GM21529 (cell line): ENCODE measurements around the gene CA5A.
"Not testable (repeated sequence)": the region's sequence is repeated elsewhere in the genome, so short reads cannot be mapped to it uniquely, and the experiment has no call there.

ENCODE experiments used
- ATAC-seq: cut with Tn5 transposase; IDR thresholded peaks from one replicate; pipeline ENCODE4 v1.9.1; 2021; ENCODE audit not compliant: unreplicated experiment

CA5A gene

DNA sequence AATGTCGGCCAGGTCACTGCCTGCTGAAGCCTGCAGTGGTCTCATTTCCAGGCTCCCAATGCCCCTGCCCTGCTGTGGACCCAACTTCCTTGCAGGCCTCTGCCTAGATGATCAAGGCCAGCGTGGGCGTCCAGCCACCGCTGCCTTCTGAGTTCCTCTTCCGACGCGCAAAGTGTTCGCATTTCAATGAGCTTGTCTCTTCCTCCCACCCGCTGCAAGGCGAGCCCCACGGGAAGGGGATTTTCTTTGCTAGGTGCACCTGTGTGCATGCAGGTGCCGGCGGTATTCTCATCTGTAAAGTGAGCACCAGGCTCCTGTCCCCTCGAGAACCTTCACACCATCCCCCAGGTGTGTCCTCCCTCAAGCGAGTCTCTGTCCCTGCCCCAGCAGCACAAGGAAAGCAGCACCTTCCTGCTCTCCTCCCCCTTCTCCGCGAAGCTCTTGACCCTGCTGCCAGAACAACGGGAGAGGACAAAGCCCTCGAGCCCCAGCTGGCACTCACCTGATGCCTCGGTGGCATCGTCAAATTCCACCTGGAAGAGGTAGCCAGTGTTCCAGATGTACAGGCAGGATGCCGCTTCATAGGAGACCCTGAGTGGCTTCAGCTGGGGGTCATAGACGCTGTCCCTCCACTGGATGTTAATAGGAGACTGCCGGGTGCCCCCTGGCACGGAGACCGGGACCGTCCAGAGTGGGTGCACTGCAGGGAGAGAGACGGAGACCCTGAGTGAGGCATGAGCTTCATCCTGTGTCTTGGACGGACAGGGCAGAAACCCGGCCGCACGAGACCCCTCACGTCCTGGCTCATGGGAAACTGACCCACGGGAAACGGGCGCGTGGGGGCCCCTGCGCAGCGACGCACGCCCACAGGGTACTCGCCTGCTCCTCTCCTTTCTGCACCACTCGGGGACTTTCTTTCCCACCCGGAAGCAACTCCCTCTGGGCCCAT lies 9.8 kb downstream of the CA5A start:
- ATAC-seq = no peak

DNA sequence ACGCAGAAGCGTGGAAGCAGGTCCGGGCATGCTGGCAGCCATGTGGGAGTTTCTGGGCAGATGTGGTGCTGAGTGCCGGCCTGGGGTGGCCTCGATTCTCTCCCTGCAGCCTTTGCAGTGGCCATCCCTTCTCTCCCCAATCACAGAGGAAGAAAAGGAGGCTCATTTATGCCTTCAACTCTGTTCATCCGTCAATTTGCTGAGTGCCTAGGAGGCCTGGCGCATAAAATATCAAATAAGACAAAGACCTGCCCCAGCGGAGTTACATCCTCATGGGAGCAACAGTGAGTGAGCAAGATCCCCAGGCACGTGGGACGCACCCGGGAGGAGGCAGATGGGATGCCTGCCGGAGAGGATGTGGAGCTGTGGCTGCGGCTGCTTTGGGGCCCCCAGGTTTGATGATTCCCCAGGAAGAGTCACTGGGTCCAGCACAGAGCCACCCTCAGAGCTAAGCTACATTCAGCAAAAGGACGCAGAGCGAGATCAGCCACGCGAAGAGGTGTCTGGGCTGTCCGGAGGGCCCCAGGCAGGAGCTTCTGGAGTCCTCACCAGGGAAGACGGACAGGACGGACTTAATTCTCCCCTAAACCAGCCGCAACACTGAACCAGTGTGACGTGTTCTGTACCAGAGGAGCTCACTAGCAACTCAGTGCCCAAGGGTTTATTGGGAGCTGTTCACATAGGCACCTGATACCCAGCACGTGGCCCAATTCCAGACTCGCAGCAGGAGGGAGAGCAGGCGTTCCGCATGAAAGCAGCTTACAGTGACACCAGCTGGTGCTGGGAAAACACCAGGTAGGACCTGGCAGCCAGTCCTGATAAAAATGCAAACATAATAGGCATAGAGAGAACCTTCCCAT lies 11.3 kb downstream of the CA5A start:
- ATAC-seq = peak; percentile 7

DNA sequence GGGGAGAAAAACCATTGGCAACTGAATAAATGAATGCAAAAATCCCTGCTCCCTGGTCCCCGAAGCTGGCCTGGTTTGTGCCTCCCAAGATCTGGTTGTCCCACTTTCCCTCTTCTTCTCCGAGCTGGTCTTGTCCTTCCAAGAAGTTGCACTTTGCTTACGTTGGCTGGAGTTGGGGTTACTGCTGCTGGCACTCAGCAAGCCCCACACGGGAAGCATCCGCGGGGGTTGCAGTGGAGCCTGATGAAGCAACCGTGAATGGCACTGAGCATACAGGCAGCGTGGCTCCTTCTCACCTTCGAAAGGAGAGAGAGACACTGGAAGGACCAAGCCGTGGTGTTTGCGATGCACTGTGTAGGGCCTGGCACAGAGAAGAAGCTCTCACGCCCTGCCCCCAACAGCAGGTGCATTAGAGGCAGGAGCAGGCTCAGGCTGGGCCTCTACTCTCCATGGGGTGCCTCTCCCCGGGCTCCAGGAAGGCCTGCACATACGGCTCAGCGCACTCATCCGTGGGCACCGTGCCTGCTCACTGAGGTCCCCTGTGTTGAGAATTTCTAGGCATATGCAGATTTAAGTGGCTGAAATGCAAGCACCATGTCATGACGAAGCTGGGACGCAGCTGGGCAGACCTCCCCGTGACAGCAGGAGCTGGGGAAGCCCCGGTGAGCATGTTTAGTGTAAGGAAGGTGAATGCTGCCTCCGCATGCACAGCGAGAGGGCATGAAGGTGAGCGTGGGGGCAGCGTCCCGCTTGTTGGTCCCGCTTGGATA lies 12.1 kb downstream of the CA5A start:
- ATAC-seq = peak; percentile 74

DNA sequence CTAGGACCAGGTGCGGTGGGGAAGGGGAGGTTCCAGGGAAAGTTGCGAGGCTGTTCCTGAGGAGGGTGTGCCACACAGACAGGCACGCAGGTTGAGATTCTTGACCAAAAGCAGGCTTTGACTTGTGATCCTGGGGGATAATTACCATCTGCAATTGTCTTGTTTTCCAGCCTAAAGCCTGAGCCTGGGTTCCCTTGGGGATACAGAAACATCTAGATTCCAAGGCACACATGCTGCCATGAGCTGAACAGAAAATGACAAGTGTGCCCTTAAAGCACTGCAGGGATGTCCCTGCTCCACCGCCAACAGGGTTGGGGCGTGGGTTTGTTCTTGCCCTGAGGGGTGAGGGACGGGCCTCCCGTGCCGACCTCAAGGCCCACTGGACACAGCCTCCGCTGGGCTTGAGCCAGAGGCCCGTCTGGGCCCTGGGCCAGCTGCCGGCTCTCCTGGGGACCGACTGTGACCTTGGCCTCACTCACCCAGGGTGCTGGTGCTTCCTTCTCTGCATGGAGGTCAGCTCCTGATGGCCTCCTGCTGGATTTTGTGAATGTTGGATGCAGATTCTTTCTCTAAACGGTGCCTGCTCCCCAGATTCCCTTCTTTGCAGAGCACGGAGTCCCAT lies 14.0 kb downstream of the CA5A start:
- ATAC-seq = no peak

DNA sequence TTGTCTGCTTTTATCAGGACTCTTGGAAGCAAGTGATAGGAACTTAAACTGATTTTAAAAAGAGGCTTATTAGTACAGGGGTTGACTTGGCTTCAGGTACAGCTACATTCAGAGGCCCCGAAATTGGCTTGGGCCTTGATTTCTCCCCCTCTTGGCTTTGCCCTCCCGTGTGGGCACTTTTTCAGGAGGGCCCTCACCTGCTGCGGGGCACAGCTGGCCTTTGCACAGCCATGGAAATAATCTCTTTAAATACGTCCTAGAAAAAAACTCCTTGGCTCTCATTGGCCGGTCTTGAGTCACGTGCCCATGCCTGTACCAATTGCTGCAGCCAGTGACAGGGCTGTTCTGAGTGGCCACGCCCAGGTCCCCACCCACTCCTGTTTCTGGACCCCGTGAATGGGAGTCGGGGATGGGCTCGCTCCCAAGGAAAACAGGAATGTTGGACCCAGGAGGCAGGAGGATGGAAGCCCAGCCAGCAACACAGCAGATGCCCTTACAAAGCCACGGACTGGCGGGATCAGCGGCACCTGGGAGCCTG lies 15.0 kb downstream of the CA5A start:
- ATAC-seq = no peak

DNA sequence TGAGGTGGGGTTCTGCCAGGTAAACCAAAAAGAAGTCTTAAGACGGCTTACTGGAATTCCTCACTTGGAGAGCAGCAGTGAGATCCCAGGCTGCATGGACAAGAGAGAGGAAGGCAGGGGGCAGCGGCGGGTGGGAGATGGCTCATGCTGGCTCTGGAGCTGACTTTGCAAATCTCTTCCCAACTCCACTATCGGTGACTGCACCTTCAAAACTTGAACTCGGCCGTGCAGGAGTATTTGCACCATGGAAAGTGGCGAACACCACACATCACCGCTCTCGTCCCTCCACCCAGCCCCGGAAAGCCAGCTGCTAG lies 16.7 kb downstream of the CA5A start:
- ATAC-seq = no peak

DNA sequence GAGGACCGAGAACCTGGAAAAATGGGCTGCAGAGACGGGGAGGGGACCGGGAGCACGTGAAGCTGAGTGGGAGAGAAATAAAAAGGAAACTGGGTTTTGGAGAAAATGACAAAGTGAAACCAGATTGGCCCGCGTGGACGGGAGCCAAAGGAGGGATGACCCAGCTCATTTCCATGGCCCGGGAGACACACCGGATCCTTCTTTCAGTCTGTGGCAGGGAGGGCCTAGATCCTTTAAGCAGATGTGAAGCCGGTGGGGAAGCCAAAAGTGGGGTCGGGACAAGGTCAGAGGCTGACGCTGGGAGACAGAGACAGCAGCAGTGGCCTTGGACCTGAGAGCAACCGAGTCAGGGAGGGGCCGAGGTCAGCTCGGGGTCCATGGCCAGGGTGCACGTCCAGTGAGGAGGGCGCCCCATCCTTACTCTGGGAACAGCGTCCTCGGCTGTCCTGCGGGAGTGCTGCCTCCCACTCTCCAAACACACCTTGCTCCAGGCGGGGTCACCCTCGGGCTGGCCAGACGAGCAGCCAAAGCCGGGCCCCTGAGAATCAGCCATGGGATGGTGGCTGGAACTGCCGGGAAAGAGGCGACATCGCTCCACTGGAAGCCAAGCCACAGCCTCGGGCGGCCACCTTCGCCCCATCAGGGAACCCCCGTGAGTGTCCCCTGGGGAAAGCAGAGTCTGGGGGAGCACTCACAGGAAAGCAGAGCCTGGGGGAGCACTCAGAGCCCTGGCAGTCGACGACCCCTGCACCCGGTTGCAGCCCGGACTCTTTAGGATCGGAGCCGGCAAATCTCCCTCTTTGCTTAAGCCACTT lies 17.3 kb downstream of the CA5A start:
- ATAC-seq = no peak

DNA sequence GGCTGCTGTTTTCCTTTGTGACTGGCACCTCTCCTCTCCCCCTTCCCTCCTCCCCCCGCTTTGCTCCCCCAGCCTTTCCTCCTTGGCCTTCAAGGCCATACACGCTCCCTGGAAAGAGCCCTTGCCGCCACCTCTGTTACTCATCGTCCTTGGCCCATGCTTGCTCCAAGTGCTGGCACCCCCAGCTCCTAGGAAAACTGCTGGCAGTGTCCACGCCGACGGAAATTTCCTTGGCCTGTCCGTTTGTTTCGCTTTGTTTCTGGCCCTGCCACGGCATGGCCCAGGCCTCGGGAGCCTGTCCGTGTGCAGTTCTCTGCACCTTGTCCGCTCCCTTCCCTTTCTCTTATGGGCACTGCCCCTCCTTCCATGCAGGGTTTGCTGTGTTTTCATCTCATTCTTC lies 18.0 kb downstream of the CA5A start:
- ATAC-seq = no peak

DNA sequence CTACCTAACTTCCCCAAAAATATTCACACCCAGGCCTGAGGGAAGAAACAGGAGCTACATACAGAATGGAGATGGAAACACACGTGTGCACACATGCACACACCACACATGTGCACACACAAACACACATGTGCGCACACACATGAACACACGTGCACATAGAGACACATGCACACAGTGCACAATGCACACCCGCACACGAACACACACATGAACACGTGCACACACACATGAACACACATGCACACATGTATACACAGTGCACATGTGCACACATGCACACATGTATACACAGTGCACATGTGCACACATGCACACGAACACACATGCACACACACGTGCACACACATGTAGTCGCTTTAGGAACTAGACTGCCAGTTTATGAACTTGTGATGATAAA lies 18.8 kb downstream of the CA5A start:
- ATAC-seq = no peak

DNA sequence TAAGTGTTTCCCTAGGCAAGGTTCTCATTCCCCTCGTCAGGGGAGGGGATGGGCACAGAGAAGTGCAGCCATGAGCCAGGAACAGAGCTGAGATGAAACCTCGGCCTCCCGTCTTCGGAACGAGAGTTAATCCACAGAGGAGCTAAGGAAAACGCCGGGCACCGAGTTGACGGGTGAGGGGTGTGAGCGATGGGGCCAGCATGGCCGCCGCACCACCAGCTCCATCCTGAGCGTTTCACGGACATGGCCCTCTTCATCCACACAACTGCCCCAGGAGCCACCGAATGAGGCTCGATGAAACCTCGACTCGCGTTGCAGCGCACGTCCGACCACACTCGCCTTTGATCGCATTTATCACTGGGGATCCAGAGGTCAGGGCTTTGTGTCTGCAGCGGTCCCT lies 21.5 kb downstream of the CA5A start:
- ATAC-seq = no peak

DNA sequence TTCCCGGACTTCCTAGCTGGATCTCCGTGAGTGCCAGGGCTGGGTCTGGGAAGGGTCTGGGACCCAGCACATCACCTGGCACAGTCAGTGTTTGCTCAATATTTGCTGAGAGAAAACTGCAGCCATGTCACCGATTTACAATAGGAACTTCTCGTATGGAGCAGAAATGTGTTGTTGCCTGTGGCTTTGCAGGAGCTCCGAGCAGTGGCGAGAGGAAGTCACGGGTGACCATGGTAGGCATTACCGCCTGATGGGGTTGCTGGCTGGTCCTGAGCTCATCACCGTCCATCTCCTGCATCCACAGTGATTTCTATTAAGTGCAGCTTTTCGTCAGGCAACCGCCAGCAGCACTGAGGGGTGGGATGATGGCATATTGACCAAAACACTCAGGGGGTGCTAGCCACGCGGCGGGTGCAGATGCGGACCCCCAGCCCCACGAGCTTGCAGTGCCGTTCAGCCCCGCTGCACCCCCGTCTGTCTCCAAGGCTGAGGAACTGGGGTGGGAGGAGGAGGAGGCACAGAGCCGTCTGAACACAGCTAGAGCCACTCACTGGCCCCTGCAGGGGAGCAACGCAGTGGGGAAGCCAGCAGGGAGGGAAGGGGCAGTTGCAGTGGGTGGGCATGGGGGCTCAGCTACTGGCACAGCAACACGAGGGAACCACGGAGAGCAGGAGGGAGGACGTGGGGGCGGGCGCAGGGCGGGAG lies 22.2 kb downstream of the CA5A start:
- ATAC-seq = not testable (repeated sequence)

DNA sequence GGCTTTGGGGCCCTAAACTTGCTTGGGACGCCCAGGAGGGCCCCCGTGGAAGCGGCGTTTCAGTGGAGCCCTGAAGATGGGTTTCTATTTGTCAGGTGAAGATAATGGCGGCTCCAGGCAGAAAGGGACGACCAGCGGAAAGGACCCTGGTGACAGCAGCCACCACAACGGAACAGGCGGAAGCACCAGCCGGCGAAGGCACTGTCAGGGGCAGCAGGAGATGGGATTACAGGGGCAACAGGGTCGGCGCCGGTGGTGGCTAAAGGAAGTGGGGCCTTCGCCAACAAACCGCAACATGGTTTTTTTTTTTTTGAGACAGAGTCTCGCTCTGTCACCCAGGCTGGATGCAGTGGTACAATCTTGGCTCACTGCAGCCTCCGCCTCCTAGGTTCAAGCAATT lies 23.6 kb downstream of the CA5A start:
- not testable (repeated sequence) for ATAC-seq

DNA sequence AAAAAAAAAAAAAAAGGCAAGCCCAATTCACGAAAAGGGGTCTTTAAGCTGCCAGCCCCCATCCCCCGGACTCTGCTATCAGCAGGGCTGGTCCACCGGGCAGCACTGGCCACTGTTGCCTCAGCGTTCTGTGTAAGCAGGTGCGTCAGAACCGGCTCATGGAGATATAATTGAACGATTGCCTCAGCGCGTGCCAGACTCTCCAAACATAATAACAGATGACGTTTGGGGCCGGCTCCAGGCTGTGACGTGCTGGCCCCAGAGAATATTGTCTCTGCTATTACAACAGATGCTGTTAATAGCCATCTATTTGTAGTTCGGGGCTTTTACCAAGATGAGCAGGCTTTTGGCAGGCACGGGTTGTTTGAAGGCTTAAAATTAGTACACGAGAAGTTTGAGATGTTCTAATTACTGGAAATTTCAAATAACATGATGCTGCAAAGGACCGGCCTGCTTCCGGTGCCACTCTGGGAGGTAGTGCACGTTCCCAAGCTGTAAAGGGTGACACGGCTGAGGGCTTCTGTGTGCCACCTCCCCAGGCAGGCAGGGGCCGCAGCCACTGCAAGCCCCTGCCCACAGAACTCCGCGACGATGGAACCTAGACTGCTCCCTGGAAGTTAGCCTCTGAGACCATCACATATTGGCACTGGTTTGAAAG lies 25.1 kb downstream of the CA5A start:
- ATAC-seq = not testable (repeated sequence)

DNA sequence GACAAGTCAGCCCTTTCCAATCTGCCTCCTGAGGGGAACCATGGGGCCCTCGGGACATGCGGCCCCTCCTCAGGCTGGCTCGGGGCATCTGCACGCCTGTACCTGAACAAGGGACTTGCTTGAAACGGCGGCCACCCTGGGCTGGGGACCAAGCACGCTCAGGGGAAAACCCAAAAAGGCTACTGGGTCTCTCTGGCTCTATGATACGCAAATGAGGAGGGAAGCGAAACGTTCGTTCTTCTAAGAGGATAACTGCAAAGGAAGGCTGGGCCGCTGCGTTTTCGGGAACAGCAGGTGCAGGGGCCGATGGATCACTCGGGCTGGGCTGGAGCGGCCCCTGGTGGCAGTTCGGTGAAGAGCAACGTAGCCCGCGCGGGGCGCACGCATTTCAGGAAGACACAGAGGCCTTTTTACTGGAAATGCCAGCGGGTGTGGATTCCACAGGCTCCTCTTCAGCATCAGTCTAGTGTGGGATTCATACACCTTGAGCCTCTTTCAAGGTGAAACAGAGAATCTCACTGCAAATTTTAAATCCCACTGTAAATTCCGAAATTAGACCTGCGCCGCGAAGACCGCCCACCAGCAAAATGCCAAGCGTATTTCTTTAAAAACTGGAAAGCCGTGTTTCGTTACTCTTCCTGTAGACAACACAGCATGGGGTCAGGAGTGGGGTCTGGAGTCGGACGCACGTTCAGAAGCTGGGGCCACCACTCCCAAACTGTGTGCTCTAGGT lies 27.0 kb downstream of the CA5A start:
- peak; percentile 91 for ATAC-seq

DNA sequence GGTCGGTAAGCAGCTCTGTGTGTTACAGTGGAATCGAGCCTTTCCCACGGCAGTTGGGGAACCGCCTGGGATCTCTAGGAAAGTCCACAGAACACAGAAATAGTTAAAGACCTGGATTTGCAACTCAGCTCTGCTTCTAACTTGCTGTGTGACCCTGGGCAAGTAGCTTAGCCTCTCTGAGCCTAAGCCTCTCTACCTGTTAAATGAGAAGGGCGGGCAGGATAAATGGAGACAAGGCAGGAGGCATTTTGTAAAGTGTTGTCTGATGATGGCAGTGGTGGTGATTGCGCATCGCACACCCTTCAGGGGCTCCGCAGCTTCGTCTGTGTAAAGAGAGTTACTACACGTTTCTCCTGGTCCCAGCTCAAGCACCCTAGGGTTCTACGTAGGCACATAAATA lies 28.2 kb downstream of the CA5A start:
- ATAC-seq = not testable (repeated sequence)

DNA sequence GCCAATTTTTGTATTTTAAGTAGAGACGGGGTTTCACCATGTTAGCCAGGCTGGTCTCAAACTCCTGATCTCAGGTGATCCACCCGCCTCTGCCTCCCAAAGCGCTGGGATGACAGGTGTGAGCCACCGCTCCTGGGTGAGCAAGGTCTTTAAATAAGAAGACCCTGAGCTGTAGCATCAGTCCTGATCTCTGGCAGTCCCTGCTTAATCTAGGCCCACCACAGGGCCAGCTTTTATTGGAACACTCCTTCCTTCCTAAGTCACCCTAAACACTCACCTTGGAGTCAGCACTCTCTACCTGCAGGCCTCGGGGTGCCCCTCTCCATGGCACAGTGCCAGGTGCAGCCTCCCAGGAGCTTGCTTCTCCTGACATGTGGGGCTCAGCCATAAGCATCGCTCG lies 30.8 kb downstream of the CA5A start:
- ATAC-seq = not testable (repeated sequence)

DNA sequence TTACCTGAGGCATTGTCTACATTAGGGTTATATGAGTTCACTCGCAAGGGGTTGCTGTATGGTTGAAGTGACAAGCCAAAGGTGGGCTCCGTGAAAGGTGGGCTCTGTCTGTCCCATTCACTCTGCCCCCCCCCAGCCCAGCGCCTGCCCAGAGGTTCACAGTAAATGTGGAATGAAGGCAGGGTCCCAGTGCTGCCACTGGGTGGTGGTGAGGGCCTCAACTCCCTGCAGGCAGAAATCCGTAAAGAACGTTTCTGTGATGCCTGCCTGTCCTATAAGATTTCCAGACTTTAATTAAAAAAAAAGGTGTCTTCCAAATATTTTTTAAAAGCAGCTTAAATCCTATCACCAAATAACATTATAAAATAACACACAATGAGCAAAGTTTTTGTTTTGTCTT lies 31.4 kb downstream of the CA5A start:
- not testable (repeated sequence) for ATAC-seq

DNA sequence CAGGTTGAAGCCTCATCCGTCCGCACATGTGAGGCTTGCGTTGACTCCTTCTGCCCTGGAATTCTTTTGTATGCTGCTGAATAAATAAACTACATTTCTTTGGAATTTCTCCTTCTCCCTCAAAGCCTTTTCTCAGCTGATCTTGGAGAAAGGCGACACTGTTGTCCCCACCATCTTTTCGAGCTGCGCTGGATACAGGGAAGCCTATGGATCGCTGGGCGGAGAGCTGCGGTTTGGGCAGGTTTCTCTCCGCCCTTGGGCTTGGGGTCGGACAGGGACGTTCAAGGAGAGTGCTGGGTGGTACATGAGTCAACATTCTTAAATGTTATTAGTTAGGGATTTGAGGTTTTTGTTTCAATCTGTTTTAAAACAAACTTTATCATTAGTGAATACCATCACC lies 35.8 kb downstream of the CA5A start:
- not testable (repeated sequence) for ATAC-seq
